ENCODE data around the gene JTB.
"Not testable (repeated sequence)": the region's sequence is repeated elsewhere in the genome, so short reads cannot be mapped to it uniquely, and the experiment has no call there.

The JTB gene

GRCh38 chr1:153977250-153978240 lies at the start of gene JTB:
TSS of gene JTB (minus strand) at chr1:153977674. CDS start at chr1:153977252, 422 bp downstream.
- DNase-seq (ENCODE audit: low read depth), result no peak

DNA sequence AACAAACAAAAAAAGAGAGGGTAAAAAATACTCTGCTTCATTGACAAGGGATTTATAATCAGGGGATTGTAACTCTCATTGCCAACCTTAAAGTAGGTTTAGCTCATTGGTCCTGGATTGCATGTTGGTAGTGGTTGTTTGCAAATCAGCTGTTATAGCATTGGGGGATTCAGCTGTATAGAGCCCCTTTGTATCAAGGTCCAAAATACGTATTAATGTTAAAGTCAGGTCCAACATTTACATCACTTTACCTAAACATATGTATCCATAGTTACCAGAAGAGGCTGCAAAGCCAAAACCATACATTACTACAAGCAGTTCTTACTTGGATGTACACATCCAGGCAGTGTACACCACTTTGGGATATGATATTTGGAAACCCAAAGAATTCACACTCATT lies 42.5 kb upstream of the JTB start:
- DNase-seq (ENCODE audit: low read depth), result no peak

DNA sequence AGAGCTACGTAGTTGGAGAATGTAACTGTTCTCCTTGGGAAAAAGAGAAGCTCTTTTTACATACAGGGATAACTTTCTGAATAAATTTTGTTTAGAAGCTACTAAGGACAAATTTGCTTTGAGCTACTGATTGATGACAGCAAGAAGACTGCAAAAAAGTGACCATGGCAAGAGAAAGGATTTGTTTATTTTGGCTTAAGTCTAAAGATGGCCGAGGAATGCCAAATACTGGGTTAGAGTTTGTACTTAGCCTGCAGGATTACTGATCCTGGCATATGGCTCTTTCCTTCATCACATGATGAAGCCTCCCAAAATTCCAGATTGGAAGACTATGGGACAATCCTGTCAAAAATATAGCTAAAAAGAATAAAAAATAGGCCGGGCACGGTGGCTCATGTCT lies 41.8 kb upstream of the JTB start:
- no peak for DNase-seq (ENCODE audit: low read depth)

- DNase-seq (ENCODE audit: low read depth), result no peak
These were observed 36.9 kb upstream of the JTB start for GRCh38 chr1:154014154-154014907.

GRCh38 chr1:154012543-154012942 lies 35.1 kb upstream of the JTB start:
- not testable (repeated sequence) for DNase-seq (ENCODE audit: low read depth)

DNA sequence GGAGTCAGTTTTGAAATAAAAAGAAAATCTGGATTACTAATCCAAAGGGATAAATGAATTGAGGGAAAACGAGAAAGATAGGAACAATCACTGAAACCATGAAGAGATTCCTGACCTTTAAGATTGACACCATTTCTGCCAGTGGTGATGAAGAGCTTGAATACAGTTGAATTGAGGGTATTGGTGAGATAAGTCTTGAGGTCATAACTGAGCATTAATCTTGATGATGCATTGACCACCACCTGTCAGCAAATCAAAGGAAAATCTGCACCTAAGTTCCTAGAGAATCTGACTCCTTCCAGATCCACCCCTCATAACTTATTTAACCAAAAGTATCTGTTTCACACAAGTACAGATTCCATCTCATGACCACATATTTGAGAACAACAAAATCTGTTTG lies 34.7 kb upstream of the JTB start:
- DNase-seq (ENCODE audit: low read depth), result no peak

DNA sequence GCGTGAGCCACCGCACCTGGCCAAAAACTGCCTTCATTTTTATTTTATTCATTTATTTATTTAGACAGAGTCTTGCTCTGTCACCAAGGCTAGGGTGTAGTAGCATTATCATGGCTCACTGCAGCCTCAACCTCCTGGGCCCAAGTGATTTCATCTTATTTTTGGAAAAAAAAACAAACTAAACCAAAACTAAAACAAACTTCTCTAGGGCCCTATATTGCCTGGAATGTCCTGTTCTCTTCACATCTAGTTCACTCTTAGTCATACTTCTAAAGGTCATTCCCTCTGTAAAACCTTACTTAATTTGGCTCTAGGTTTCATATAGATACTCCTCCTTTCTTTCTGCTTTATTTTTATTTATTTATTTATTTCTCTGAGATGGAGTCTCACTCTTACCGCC lies 28.7 kb upstream of the JTB start:
- no peak for DNase-seq (ENCODE audit: low read depth)

GRCh38 chr1:154000420-154000819 lies 22.9 kb upstream of the JTB start:
- DNase-seq (ENCODE audit: low read depth), result no peak

DNA sequence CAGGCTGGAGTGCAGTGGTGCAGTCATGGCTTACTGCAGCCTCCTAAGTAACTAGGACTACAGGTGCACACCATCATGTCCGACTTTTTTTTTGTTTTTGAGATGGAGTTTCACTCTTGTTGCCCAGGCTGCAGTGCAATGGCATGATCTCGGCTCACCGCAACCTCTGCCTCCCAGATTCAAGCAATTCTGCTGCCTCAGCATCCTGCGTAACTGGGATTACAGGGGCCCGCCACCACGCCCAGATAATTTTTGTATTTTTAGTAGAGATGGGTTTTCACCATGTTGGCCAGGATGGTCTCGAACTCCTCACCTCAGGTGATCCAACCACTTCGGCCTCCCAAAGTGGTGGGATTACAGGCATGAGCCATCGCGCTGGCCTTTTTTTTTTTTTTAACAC lies 19.4 kb upstream of the JTB start:
- DNase-seq (ENCODE audit: low read depth), result not testable (repeated sequence)

DNA sequence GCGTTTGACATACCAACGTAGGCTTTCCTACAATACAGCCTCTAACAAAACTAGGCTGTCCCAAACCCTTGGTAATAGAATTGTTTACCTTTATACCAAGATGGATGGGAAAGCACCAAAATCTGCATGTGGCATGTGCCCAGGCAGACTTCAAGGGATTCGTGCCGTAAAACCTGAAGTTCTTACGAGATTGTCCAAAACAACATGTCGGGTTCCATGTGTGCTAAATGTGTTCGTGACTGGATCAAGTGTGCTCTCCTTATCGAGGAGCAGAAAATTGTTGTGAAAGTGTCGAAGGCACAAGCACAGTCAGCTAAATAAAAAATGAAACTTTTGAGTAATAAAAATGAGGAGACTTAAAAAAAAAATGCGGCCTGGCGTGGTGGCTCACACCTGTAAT lies 18.2 kb upstream of the JTB start:
- no peak for DNase-seq (ENCODE audit: low read depth)

DNA sequence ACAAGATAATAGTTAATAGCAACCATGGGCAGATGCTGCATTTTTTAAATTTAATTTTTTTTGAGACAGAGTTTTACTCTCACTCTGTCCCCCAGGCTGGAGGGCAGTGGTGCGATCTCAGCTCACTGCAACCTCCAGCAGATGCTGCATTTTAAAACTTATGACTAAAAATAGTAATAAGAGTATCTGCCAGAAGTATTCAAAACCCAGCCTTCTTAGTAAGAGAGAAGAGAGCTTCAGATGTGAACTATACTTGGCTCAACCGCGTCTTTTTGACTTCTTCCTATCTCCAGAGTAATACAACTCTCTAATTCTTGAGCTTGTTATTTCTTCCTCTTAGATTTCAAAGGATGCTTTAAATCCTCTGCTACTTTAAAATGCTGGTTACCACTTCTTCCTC lies 17.7 kb upstream of the JTB start:
- no peak for DNase-seq (ENCODE audit: low read depth)

GRCh38 chr1:153991806-153992205 lies 14.3 kb upstream of the JTB start:
- no peak for DNase-seq (ENCODE audit: low read depth)

GRCh38 chr1:153991151-153991630 lies 13.7 kb upstream of the JTB start:
- no peak for DNase-seq (ENCODE audit: low read depth)

DNA sequence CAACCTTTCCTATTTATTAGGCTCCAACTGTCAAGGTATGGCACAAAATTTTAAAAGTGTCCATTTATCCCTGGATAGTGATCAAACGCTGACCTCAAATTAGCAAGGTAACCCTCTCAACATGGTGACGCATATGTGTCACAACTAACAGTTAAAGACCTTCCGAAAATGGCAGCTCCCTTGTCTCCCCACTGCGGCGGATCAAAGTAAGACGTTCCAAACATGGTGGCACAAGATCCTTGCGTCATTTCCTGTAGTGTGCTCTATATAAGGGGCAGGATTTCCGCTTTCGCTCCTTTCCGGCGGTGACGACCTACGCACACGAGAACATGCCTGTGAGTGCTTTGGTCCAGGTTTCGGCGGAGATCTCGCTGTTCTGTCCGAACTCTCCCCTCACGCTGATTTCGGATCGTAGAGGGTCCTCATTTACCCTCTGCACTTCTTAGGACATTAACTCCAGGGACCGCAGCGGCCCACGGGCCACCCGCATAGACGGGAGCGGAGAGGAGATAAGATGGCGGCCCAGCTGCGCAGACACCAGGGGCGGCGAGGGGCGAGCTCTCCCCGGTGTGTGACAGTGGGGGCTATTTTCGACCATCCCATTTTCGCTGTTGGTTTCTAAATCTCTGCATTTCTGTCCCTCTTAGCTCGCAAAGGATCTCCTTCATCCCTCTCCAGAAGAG lies 13.1 kb upstream of the JTB start, which contains the start of gene RPS27:
Gene RPS27 (plus strand): TSS at position 295 of the 683 bp plus-strand sequence. CDS start 35 bp downstream, at position 330.
- DNase-seq (ENCODE audit: low read depth), result no peak

DNA sequence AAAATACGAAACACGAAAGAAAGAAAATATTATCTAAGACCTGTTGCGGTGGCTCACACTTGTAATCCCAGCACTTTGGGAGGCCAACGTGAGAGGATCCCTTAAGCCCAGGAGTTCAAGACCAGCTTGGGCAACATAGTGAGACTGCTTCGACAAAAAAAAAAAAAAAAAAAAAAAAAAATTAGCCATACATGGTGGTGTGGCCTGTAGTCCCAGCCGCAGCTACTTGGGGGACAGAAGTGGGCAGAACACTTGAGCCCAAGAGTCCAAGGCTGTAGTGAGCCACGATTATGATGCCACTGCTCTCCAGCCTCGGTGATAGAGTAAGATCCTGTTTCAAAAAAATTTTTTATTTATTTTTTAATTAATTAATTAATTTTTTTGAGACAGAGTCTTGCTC lies 10.1 kb upstream of the JTB start:
- DNase-seq (ENCODE audit: low read depth), result no peak

GRCh38 chr1:153985941-153986761 lies 8.7 kb upstream of the JTB start, which contains the start of gene RAB13:
TSS of gene RAB13 (minus strand) at chr1:153986339. CDS start at chr1:153986236, 103 bp downstream.
- no peak for DNase-seq (ENCODE audit: low read depth)

- no peak for DNase-seq (ENCODE audit: low read depth)
These were observed 8.0 kb upstream of the JTB start for GRCh38 chr1:153985341-153985912.

- no peak for DNase-seq (ENCODE audit: low read depth)
These were observed 6.8 kb upstream of the JTB start for GRCh38 chr1:153984123-153984894.

DNA sequence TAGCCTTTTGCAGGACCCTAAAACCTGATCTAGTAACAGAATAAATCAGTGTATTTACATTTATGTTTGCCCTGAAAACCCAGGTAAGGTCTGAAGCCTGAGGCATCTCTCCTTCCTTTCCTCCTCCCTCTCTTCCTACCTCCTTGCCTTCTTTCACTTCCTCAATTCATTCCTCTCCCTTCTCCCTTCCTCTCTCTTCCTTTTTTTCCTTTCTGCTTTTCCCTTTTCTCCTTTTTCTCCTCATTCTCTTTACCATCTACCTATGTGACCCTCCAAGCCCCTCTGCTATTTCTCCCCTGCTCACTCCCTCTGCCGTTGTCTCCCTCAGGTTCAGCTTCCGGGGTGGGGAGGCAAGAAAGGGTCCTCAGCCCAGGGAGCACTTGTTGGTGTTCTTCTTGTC lies 4.3 kb upstream of the JTB start:
- not testable (repeated sequence) for DNase-seq (ENCODE audit: low read depth)

GRCh38 chr1:153979091-153979490 lies 1.6 kb upstream of the JTB start:
- not testable (repeated sequence) for DNase-seq (ENCODE audit: low read depth)
